ENCODE results near the gene GLT1D1.

Gene GLT1D1

DNA sequence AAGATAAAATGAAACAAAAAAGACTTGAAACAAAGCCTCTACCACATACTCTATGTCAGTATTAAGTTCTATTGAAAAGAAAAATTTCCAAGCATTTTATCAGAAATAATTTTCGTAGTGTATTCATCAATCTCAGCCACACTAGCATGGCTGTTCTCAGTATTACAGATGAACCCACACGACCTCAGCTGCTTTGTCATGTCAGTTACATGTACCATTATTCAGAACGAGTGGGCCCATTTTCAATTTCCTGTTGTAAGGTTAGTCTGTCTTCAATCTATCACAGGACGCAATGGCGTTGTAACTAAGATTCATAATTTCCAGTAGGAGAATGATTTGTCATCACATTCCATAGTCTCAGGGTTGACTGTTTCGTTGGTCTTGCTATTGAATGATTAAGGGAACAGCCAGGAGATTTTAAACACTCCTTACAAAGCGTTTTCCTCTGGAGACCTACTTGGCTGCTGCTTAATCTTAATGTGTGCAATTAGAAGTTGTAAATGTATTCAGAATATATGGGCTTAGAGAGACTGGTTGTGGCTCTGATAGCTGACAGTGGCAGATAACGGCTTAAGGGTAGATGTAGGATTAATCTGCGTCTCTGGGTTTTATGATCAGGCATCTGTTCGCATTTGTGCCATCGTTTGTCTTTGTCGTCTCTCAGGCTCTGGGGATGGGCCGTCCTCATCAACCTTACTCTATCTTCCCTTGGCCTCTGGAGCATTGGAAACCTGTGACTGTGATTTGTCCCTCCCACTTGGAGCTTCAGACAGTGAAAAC lies 65.4 kb downstream of the GLT1D1 start:
- Histone ChIP-seq H3K4me1 (ENCODE audit: control insufficient read depth, insufficient read depth, low read length, poor library complexity, severe bottlenecking) (no peaks in the 10 kb centered on the region), H3K9me3 (ENCODE audit: control insufficient read depth, low read length) (no peaks in the 10 kb centered on the region), H3K36me3 (ENCODE audit: control insufficient read depth, insufficient read depth, low read length) (no peaks in the 10 kb centered on the region), H3K4me3 (ENCODE audit: extremely low read depth, insufficient read depth, low read length, poor library complexity, severe bottlenecking) (no peak overlapping the region), H3K27ac (ENCODE audit: low read depth, low read length, severe bottlenecking) (peak overlapping the region; percentile 20)
- WGBS, 2 experiments (ENCODE audit: insufficient coverage in 2 of 2), result 82 to 89% methylated on average over 5 to 9 of the region's 13 CpGs

DNA sequence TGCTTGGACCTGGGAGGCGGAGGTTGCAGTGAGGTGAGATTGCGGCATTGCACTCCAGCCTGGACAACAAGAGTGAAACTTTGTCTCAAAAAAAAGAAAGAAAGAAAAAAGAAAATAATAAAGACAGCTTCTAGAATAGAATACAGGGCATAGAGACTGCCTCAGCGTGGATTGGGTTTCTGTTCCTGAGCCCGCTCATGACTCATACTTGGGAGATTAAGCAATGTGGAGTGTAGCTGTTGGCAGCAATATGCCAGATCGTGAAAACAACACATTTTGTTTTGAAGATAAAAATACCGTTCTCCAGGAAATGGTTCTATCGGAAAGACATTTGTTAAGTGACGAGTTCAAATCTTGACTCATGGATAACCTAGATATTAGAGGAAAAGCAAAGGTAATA lies 67.2 kb downstream of the GLT1D1 start:
- no peaks in the 10 kb centered on the region for H3K9me3 ChIP-seq (ENCODE audit: control insufficient read depth, low read length)
- WGBS, 2 experiments (ENCODE audit: insufficient coverage in 2 of 2), result 87 to 97% methylated on average over 6 to 8 of the region's 8 CpGs
- H3K4me3 ChIP-seq (ENCODE audit: extremely low read depth, insufficient read depth, low read length, poor library complexity, severe bottlenecking), result no peak overlapping the region

DNA sequence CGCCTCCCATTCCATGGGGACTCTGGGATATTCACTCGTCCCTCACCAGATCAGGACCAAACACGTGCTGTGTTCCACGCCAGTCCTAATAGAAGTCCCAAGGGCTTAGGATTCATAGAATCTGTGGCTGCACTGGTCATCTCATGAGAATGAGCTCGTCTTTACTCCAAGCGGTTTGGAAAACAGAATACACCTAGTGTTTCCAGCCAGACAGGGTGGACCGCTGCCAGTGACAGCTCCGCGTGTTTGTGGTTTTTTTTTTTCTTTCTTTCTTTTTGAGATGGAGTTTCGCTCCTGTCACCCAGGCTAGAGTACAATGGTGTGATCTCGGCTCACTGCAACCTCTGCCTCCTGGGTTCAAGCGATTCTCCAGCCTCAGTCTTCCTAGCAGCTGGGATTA lies 75.1 kb downstream of the GLT1D1 start:
- WGBS, 2 experiments (ENCODE audit: insufficient coverage in 2 of 2), result 93 to 94% methylated on average over 6 to 8 of the region's 12 CpGs
- no peaks in the 10 kb centered on the region for H3K9me3 ChIP-seq (ENCODE audit: control insufficient read depth, low read length)

More for the DNA sequence above, 67.2 kb downstream of the GLT1D1 start:
- Histone ChIP-seq H3K27ac (ENCODE audit: low read depth, low read length, severe bottlenecking) (no peak overlapping the region), H3K36me3 (ENCODE audit: control insufficient read depth, insufficient read depth, low read length) (no peaks in the 10 kb centered on the region), H3K4me1 (ENCODE audit: control insufficient read depth, insufficient read depth, low read length, poor library complexity, severe bottlenecking) (no peaks in the 10 kb centered on the region)

DNA sequence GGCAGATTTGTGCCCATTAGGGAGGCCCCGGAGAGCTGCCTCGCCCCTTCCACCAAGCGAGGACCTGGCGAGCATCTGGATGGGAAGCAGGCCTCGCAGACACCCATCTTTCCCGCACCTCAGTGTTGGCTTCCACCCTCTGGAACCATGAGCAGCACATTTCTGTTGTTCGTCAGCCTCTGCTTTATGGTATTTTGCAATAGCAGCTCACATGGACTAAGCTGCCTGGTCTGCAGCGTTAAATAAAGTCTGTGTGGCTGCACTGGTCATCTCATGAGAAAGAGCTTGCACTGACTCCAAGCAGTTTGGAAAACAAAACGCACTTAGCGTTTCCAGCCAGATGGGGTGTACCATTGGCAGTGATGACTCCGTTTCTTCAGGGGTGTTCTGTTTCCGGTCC lies 75.8 kb downstream of the GLT1D1 start:
- 94 to 95% methylated on average over 11 to 12 of the region's 12 CpGs for WGBS, 2 experiments (ENCODE audit: insufficient coverage in 2 of 2)
- no peaks in the 10 kb centered on the region for H3K4me1 ChIP-seq (ENCODE audit: control insufficient read depth, insufficient read depth, low read length, poor library complexity, severe bottlenecking)
- no peaks in the 10 kb centered on the region for H3K36me3 ChIP-seq (ENCODE audit: control insufficient read depth, insufficient read depth, low read length)
- H3K9me3 ChIP-seq (ENCODE audit: control insufficient read depth, low read length), result no peaks in the 10 kb centered on the region
- H3K27ac ChIP-seq (ENCODE audit: low read depth, low read length, severe bottlenecking), result no peak overlapping the region
- no peak overlapping the region for H3K4me3 ChIP-seq (ENCODE audit: extremely low read depth, insufficient read depth, low read length, poor library complexity, severe bottlenecking)

More for the DNA sequence above, 75.1 kb downstream of the GLT1D1 start:
- Histone ChIP-seq H3K4me3 (ENCODE audit: extremely low read depth, insufficient read depth, low read length, poor library complexity, severe bottlenecking) (no peak overlapping the region), H3K27ac (ENCODE audit: low read depth, low read length, severe bottlenecking) (no peak overlapping the region), H3K4me1 (ENCODE audit: control insufficient read depth, insufficient read depth, low read length, poor library complexity, severe bottlenecking) (no peaks in the 10 kb centered on the region), H3K36me3 (ENCODE audit: control insufficient read depth, insufficient read depth, low read length) (no peaks in the 10 kb centered on the region)

DNA sequence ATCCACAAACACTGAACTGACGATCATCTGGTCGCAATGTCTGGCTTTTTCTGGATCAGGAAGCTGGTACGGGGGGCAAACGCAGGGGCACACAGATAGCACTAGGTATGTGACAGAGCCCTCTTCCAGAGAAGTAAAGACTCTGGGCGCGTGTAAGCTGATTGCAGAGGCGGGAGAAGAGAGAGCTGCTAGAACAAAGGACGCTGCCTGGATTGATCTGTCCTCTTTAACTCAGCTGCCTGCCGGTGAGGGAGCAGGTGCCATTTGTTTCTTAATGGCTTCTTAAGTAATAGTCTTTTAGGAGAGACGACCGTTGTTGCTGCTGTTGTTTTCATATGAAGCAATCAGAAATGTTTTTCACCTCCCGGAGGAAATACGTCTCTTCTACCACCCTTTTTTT lies 77.3 kb downstream of the GLT1D1 start:
- Histone ChIP-seq H3K4me1 (ENCODE audit: control insufficient read depth, insufficient read depth, low read length, poor library complexity, severe bottlenecking) (no peaks in the 10 kb centered on the region), H3K4me3 (ENCODE audit: extremely low read depth, insufficient read depth, low read length, poor library complexity, severe bottlenecking) (no peak overlapping the region), H3K9me3 (ENCODE audit: control insufficient read depth, low read length) (no peaks in the 10 kb centered on the region), H3K36me3 (ENCODE audit: control insufficient read depth, insufficient read depth, low read length) (no peaks in the 10 kb centered on the region), H3K27ac (ENCODE audit: low read depth, low read length, severe bottlenecking) (no peak overlapping the region)
- WGBS, 2 experiments (ENCODE audit: insufficient coverage in 2 of 2), result 76 to 78% methylated on average over 9 to 12 of the region's 13 CpGs

DNA sequence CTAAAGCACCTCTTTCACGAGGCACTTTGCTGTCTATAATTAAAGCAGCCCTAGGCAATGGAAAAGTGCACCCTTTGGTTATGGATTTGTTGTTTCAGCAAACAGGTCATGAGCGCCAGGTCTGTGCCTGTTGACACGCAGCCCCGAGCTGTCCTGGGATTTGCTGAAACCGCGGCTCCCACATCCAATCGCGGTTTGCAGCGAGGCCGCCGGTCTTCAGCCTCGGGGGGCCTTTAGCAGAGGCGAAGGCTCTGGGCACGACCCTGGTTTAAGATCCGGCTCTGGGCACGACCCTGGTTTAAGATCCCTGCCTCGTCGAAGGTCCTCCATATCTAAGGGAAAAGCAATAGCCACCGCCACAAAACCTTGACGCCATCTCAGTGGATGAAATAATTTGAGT lies 79.2 kb downstream of the GLT1D1 start:
- WGBS, 2 experiments (ENCODE audit: insufficient coverage in 2 of 2), result 86 to 87% methylated on average over 17 to 20 of the region's 20 CpGs
- Histone ChIP-seq H3K36me3 (ENCODE audit: control insufficient read depth, insufficient read depth, low read length) (no peaks in the 10 kb centered on the region), H3K4me1 (ENCODE audit: control insufficient read depth, insufficient read depth, low read length, poor library complexity, severe bottlenecking) (no peaks in the 10 kb centered on the region), H3K9me3 (ENCODE audit: control insufficient read depth, low read length) (no peaks in the 10 kb centered on the region), H3K27ac (ENCODE audit: low read depth, low read length, severe bottlenecking) (no peak overlapping the region), H3K4me3 (ENCODE audit: extremely low read depth, insufficient read depth, low read length, poor library complexity, severe bottlenecking) (no peak overlapping the region)

DNA sequence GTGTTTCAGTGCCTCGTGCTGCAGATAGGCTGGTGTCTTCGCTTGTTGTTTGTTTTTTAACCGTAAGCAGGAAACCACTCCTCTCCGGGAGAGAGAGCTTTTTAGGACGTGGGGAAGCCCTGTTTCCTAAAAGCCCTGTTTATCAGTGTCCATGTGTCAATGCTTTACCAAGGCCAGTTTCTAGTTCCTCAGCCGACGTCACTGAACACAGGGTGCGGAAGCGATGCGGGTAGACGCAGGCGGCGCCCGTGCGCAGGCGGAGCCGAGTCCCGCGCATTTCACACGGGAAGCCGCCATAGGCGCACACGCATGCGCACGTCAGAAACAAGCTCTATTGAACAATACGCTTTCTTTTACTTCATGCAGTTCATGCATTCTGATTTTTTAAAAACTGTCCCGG lies 79.8 kb downstream of the GLT1D1 start:
- 93 to 96% methylated on average over 26 of the region's 27 CpGs for WGBS, 2 experiments (ENCODE audit: insufficient coverage in 2 of 2)
- Histone ChIP-seq H3K36me3 (ENCODE audit: control insufficient read depth, insufficient read depth, low read length) (no peaks in the 10 kb centered on the region), H3K4me3 (ENCODE audit: extremely low read depth, insufficient read depth, low read length, poor library complexity, severe bottlenecking) (no peak overlapping the region), H3K4me1 (ENCODE audit: control insufficient read depth, insufficient read depth, low read length, poor library complexity, severe bottlenecking) (no peaks in the 10 kb centered on the region), H3K27ac (ENCODE audit: low read depth, low read length, severe bottlenecking) (no peak overlapping the region), H3K9me3 (ENCODE audit: control insufficient read depth, low read length) (no peaks in the 10 kb centered on the region)

DNA sequence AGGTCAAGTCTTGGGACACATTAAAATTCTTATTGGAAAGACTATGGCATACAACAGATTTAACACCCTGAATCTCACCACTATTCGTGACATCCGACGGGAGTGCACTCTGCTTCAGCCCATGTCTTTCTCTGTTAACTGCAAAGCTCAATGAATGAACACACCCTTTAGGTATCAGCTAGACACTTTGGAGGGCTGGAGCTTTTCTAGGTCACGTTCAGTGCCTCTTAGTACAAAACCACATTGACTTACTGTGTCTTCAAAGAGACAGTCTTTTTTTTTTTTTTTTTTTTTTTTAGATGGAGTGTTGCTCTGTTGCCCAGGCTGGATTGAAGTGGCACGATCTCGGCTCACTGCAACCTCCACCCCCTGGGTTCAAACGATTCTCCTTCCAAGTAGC lies 80.6 kb downstream of the GLT1D1 start:
- 96 to 100% methylated on average over 3 to 6 of the region's 7 CpGs for WGBS, 2 experiments (ENCODE audit: insufficient coverage in 2 of 2)
- Histone ChIP-seq H3K4me1 (ENCODE audit: control insufficient read depth, insufficient read depth, low read length, poor library complexity, severe bottlenecking) (no peaks in the 10 kb centered on the region), H3K4me3 (ENCODE audit: extremely low read depth, insufficient read depth, low read length, poor library complexity, severe bottlenecking) (no peak overlapping the region), H3K36me3 (ENCODE audit: control insufficient read depth, insufficient read depth, low read length) (no peaks in the 10 kb centered on the region), H3K9me3 (ENCODE audit: control insufficient read depth, low read length) (no peaks in the 10 kb centered on the region), H3K27ac (ENCODE audit: low read depth, low read length, severe bottlenecking) (no peak overlapping the region)

DNA sequence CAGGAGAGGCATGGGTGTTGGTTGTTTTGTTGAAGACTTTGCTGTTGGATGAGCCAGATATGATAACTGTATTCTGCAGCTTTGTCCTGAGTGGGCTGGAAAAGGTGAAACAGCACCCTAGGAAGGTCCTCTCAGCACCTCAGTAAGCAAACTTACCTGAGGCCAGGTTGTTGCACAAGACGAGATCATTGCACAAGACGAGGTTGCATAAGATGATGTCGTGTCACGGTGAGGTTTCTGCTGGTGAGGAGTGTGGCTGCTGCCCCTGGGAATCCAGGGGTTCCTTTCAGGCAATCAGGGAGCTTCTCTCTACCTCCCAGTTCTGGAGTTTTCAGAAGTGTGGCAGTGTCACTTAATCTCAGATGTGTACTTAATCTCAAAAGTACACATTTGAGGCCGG lies 85.6 kb downstream of the GLT1D1 start:
- H3K4me1 ChIP-seq (ENCODE audit: control insufficient read depth, insufficient read depth, low read length, poor library complexity, severe bottlenecking), result no peaks in the 10 kb centered on the region
- H3K4me3 ChIP-seq (ENCODE audit: extremely low read depth, insufficient read depth, low read length, poor library complexity, severe bottlenecking), result no peak overlapping the region
- no peaks in the 10 kb centered on the region for H3K9me3 ChIP-seq (ENCODE audit: control insufficient read depth, low read length)
- no peak overlapping the region for H3K27ac ChIP-seq (ENCODE audit: low read depth, low read length, severe bottlenecking)
- H3K36me3 ChIP-seq (ENCODE audit: control insufficient read depth, insufficient read depth, low read length), result no peaks in the 10 kb centered on the region
- WGBS, 2 experiments (ENCODE audit: insufficient coverage in 2 of 2), result 100% methylated on average over 1 to 2 of the region's 5 CpGs

DNA sequence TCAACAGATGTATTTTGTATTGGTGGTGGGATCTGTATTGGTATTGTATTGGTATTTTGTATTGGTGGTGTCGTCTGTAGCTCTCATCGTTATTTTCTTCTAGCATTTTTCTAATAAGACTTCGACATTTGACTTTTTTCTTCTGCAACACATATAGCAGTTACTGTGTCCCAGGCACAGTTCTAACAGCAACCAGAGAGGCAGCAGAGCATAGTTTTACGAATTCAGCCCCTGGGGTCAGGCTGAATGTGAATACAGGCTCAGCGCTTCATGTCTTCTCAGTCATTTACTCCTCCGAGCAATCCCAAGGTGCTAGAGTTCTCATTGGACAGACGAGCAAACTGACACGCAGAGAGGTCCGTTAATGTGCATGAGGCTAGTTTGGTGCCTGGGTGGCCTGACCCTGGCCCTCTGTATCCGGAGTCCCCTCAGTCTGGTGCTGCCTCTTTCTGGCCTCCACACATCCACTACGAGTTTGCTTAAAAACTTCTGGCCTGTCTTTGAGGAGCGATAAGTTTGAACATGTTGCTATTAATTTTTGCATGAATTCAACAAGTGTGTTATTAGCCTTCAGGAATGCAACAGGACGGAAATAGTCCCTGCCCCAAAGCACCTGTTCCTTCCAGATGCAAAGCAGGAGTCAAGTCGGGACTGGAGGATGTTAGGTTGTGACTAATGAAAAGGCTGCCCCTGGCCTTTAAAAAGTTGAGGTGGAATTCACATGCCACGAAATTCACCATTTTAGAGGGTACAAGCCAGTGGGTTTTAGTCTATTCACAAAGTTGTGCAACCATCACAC lies 87.0 kb downstream of the GLT1D1 start:
- H3K4me3 ChIP-seq (ENCODE audit: extremely low read depth, insufficient read depth, low read length, poor library complexity, severe bottlenecking), result no peak overlapping the region
- H3K4me1 ChIP-seq (ENCODE audit: control insufficient read depth, insufficient read depth, low read length, poor library complexity, severe bottlenecking), result no peaks in the 10 kb centered on the region
- 79 to 93% methylated on average over 5 to 7 of the region's 15 CpGs for WGBS, 2 experiments (ENCODE audit: insufficient coverage in 2 of 2)

DNA sequence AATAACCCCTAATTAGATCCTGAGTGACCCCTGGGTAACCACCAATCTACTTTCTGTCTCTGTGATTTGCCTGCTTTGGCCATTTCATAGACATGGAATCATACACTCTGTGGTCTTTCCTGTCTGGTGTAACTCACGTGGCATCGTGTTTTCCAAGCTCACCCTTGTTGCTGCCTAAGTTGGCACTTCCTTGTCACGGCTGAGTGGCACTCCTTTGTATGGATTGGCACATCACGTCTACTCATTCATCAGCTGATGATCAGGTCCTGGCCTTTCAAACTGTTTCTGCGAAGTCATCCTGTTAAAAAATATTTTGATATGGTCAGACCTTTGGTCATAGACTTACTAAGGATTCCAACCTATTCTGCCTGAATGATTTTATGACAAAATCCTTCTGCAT lies 87.7 kb downstream of the GLT1D1 start:
- H3K9me3 ChIP-seq (ENCODE audit: control insufficient read depth, low read length), result no peaks in the 10 kb centered on the region
- 82 to 94% methylated on average over 4 to 5 of the region's 5 CpGs for WGBS, 2 experiments (ENCODE audit: insufficient coverage in 2 of 2)
- H3K27ac ChIP-seq (ENCODE audit: low read depth, low read length, severe bottlenecking), result no peak overlapping the region
- H3K4me1 ChIP-seq (ENCODE audit: control insufficient read depth, insufficient read depth, low read length, poor library complexity, severe bottlenecking), result no peaks in the 10 kb centered on the region
- H3K4me3 ChIP-seq (ENCODE audit: extremely low read depth, insufficient read depth, low read length, poor library complexity, severe bottlenecking), result no peak overlapping the region
- no peaks in the 10 kb centered on the region for H3K36me3 ChIP-seq (ENCODE audit: control insufficient read depth, insufficient read depth, low read length)

More for the DNA sequence above, 87.0 kb downstream of the GLT1D1 start:
- Histone ChIP-seq H3K36me3 (ENCODE audit: control insufficient read depth, insufficient read depth, low read length) (no peaks in the 10 kb centered on the region), H3K9me3 (ENCODE audit: control insufficient read depth, low read length) (no peaks in the 10 kb centered on the region), H3K27ac (ENCODE audit: low read depth, low read length, severe bottlenecking) (no peak overlapping the region)
